Measurements from ENCODE around the gene FSHR. TPM values are rescaled to one million over a fixed set of nuclear protein-coding genes. Genes with fewer than 3 reads are reported as not detected.

Gene FSHR
- total and polyA plus RNA-seq, 2 of the 4 experiments (the other 2 are of a cell fraction), result not detected

- no peak for ATAC-seq (ENCODE audit: low read depth)
- Histone ChIP-seq H3K9me1 (ENCODE audit: insufficient read depth, low read length) (no peaks in the 10 kb centered on the region), H4K8ac (ENCODE audit: low read depth in 2 of 2, low read length in 2 of 2) (no peak overlapping the region), H3K23ac (ENCODE audit: low read depth, low read length) (no peak overlapping the region), H3K18ac (ENCODE audit: low read depth, low read length) (no peak overlapping the region), H3K36me3 (ENCODE audit: control insufficient read depth, insufficient read depth, low read length) (no peaks in the 10 kb centered on the region), H3K4me3 (ENCODE audit: insufficient read depth, low read depth, low read length) (no peak overlapping the region), H2BK5ac (ENCODE audit: low read depth, low read length, poor library complexity, severe bottlenecking) (no peak overlapping the region), H3K27me3 (ENCODE audit: control insufficient read depth, insufficient read depth, low read length) (peaks cover 4% of the 10 kb centered on the region; the same call in 1 of the 2 replicates), H3K4me2 (ENCODE audit: low read depth, low read length) (no peak overlapping the region), H3K27ac (ENCODE audit: insufficient read depth, low read length) (no peak overlapping the region), H3K14ac (replicated peaks; ENCODE audit: low read depth, low read length) (no peak overlapping the region), H2BK120ac (ENCODE audit: low read depth, low read length) (no peak overlapping the region), H3K4ac (ENCODE audit: low read depth, low read length) (no peak overlapping the region), H2BK15ac (ENCODE audit: low read depth, low read length) (no peak overlapping the region), H3K9ac (ENCODE audit: low read depth, low read length) (no peak overlapping the region), H4K20me1 (ENCODE audit: insufficient read depth, low read length) (no peaks in the 10 kb centered on the region), H3K56ac (ENCODE audit: extremely low read depth, insufficient read depth, low read length) (no peak overlapping the region), H2AK9ac (replicated peaks; ENCODE audit: low read depth, low read length, poor library complexity) (no peak overlapping the region), H3K9me3 (ENCODE audit: control insufficient read depth, insufficient read depth, low read length) (no peaks in the 10 kb centered on the region), H4K5ac (ENCODE audit: low read depth, low read length) (no peak overlapping the region), H2BK20ac (ENCODE audit: low read depth, low read length) (no peak overlapping the region), H4K91ac (ENCODE audit: insufficient read depth, low read depth, low read length) (no peak overlapping the region), H3K4me1 (ENCODE audit: control insufficient read depth, insufficient read depth, low read length) (no peaks in the 10 kb centered on the region), H2AK5ac (ENCODE audit: low read depth, low read length) (no peak overlapping the region), H3K79me1 (ENCODE audit: low read depth in 1 of 2, low read length in 2 of 2) (no peaks in the 10 kb centered on the region), H2AFZ (replicated peaks; ENCODE audit: low read length, poor library complexity) (no peak overlapping the region)
- WGBS, 2 experiments (ENCODE audit: extremely low coverage in 2 of 2, insufficient read length in 1 of 2), result no CpG with 5 or more reads among the region's 4 CpGs
- no TSS peak for BruUV-seq (replicated peaks)
- in situ Hi-C loops (cut with MboI; ENCODE audit: low sequenced_read_pairs), result no loop called here
- DNase-seq, result no peak
- TF ChIP-seq CEBPB (IDR thresholded peaks at IDR 0.05; ENCODE audit: low read depth, low read length) (no peak), RAD21 (IDR thresholded peaks at IDR 0.05; ENCODE audit: low read length) (no peak), RCOR1 (IDR thresholded peaks at IDR 0.05; ENCODE audit: insufficient replicate concordance, low read length) (no peak), NFE2L2 (IDR thresholded peaks at IDR 0.05; ENCODE audit: low read depth, low read length) (no peak), CTCF (conservative IDR thresholded peaks at IDR 0.05; ENCODE audit: low read depth, low read length) (no peak), POLR2A (IDR thresholded peaks at IDR 0.05; ENCODE audit: low read depth, low read length) (no peak), RFX5 (IDR thresholded peaks at IDR 0.05; ENCODE audit: low read depth, low read length) (no peak), USF2 (IDR thresholded peaks at IDR 0.05; ENCODE audit: low read depth, low read length) (no peak), ELK1 (IDR thresholded peaks at IDR 0.05; ENCODE audit: borderline replicate concordance, low read depth, low read length) (no peak), BHLHE40 (IDR thresholded peaks at IDR 0.05; ENCODE audit: low read depth, low read length) (no peak), FOS (IDR thresholded peaks at IDR 0.05; ENCODE audit: low read depth, low read length) (no peak), MXI1 (IDR thresholded peaks at IDR 0.05; ENCODE audit: borderline replicate concordance, low read depth, low read length) (no peak), SMC3 (IDR thresholded peaks at IDR 0.05; ENCODE audit: low read depth, low read length) (no peak)
- dilution Hi-C loops (cut with HindIII; ENCODE audit: low sequenced_read_pairs, unreplicated experiment), result no loop called here
- intact Hi-C loops (cut with micrococcal nuclease), result no loop called here
- CTCF ChIA-PET, result interaction anchor here (0.6 kb wide), 1 partner anchor 76 kb away, joined by 3 read pairs; no protein-coding TSS in a partner anchor
- POLR2A ChIA-PET (ENCODE audit: unreplicated experiment), result no interaction called here
Observed at GRCh38 chr2:48932667-48933066, 221.6 kb downstream of the FSHR start.

Data from IMR-90 (cell line).